Measurements from ENCODE around the gene OR2B6.
"Not testable (repeated sequence)": the region's sequence is repeated elsewhere in the genome, so short reads cannot be mapped to it uniquely, and the experiment has no call there.

Gene OR2B6
- 0 reads per million in 2 donors for total RNA-seq

GRCh38 chr6:27956941-27957340, at the start of gene OR2B6:
TSS of gene OR2B6 (plus strand) at chr6:27957241. CDS start at chr6:27957241, 0 bp downstream.
- no peak for DNase-seq

- DNase-seq: no peak
Observed at GRCh38 chr6:27908017-27908416, 49.0 kb upstream of the OR2B6 start.

GRCh38 chr6:27911956-27912446, 45.0 kb upstream of the OR2B6 start, which contains the start of gene OR2B2:
TSS of gene OR2B2 (minus strand) at chr6:27912396. CDS start at chr6:27912319, 77 bp downstream.
- no peak for DNase-seq

- no peak for DNase-seq
Observed at GRCh38 chr6:27922949-27923348, 34.1 kb upstream of the OR2B6 start.

- DNase-seq: no peak
Observed at GRCh38 chr6:27924179-27924578, 32.9 kb upstream of the OR2B6 start.

GRCh38 chr6:27928041-27928440, 29.0 kb upstream of the OR2B6 start:
- DNase-seq: not testable (repeated sequence)

- DNase-seq: not testable (repeated sequence)
Observed at GRCh38 chr6:27929930-27930329, 27.1 kb upstream of the OR2B6 start.

GRCh38 chr6:27931209-27931608, 25.8 kb upstream of the OR2B6 start:
- DNase-seq: no peak

GRCh38 chr6:27940766-27941165, 16.3 kb upstream of the OR2B6 start:
- DNase-seq: no peak

- DNase-seq: not testable (repeated sequence)
Observed at GRCh38 chr6:27943072-27943471, 14.0 kb upstream of the OR2B6 start.

- DNase-seq: no peak
Observed at GRCh38 chr6:27948237-27948636, 8.8 kb upstream of the OR2B6 start.

- no peak for DNase-seq
Observed at GRCh38 chr6:27951040-27951439, 6.0 kb upstream of the OR2B6 start.

GRCh38 chr6:27957516-27957915, 475 bp downstream of the OR2B6 start:
- no peak for DNase-seq

- no peak for DNase-seq
Observed at GRCh38 chr6:27962506-27962905, 5.5 kb downstream of the OR2B6 start.

GRCh38 chr6:27966044-27966443, 9.0 kb downstream of the OR2B6 start:
- no peak for DNase-seq

GRCh38 chr6:27966816-27967426, 9.9 kb downstream of the OR2B6 start:
- no peak for DNase-seq

- no peak for DNase-seq
Observed at GRCh38 chr6:27970444-27970843, 13.4 kb downstream of the OR2B6 start.

GRCh38 chr6:27972750-27973149, 15.7 kb downstream of the OR2B6 start:
- no peak for DNase-seq

- no peak for DNase-seq
Observed at GRCh38 chr6:27977387-27977786, 20.3 kb downstream of the OR2B6 start.

- DNase-seq: no peak
Observed at GRCh38 chr6:27978705-27979104, 21.7 kb downstream of the OR2B6 start.

GRCh38 chr6:27980111-27980510, 23.1 kb downstream of the OR2B6 start:
- no peak for DNase-seq

GRCh38 chr6:27986928-27987725, 30.1 kb downstream of the OR2B6 start:
- DNase-seq: no peak

- no peak for DNase-seq
Observed at GRCh38 chr6:27994616-27995015, 37.6 kb downstream of the OR2B6 start.
